LNCaP clone FGC (cell line): ENCODE data around the gene CARS1.

Source experiments
- DNase-seq: peaks from one replicate; pipeline ENCODE4 v3.0.0-alpha.2; 2011; ENCODE audit warnings: low read depth
- H3K4me3 ChIP-seq: 2 replicates; pipeline ENCODE4 v1.5.1; 2011; ENCODE audit warnings: mild to moderate bottlenecking, low read depth, low read length, control low read depth
- TF ChIP-seq, protein P1 (sequence below): IDR thresholded peaks from 2 replicates; pipeline ENCODE4 v1.5.1; 2012; ENCODE audit warnings: mild to moderate bottlenecking; ENCODE audit not compliant: control insufficient read depth, insufficient read depth; ENCODE audit errors: extremely low read depth

Gene CARS1

DNA sequence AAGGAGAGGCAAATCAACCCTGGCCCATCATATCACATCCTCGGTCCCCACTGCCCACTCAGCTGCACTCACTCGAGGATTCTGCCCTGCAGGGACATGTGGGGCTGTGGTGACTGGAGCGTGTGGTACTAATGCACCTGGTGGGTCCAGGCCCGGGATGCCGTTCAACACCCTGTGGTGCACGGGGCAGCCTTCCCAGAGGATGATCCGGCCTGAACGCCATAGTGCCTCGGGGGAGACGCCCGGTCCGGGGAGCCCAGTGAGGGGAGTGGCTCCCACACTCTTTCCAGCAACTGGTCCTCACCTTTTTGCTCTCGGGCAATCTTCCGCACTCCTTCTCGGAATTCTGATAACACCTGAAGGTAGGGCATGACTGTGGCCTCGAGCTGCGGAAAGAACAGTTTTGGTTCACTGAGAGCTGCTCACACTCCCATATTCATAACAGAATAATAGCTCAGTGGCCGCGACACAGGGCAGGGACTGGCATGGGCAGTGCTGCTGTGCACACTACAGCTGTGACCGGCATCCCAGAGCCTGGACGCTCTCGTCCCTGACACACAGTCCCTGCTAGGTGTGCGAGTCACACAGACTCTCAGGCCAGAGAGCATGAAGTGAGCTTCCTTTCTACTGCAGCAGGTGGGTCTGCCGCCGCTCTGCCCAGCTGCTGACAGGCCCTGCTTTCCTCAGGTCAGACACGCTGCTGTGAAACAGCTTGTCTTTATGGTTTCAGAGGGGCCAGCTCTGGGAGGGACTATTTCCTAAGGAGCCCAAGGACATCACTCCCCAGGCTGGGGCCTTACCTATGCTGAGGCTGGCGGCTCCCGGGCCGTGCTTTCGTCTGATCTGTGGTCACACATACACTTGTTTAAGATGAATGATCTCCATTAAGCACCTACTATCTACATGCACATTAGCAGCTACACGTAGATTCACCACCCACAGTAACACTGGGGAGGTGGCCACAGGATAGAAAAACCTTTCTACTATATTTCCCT is 45.0 kb downstream of the CARS1 start:
- no peak overlapping the region for H3K4me3 ChIP-seq
- TF ChIP-seq, protein P1, sequence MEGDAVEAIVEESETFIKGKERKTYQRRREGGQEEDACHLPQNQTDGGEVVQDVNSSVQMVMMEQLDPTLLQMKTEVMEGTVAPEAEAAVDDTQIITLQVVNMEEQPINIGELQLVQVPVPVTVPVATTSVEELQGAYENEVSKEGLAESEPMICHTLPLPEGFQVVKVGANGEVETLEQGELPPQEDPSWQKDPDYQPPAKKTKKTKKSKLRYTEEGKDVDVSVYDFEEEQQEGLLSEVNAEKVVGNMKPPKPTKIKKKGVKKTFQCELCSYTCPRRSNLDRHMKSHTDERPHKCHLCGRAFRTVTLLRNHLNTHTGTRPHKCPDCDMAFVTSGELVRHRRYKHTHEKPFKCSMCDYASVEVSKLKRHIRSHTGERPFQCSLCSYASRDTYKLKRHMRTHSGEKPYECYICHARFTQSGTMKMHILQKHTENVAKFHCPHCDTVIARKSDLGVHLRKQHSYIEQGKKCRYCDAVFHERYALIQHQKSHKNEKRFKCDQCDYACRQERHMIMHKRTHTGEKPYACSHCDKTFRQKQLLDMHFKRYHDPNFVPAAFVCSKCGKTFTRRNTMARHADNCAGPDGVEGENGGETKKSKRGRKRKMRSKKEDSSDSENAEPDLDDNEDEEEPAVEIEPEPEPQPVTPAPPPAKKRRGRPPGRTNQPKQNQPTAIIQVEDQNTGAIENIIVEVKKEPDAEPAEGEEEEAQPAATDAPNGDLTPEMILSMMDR = no peak
- DNase-seq = no peak

DNA sequence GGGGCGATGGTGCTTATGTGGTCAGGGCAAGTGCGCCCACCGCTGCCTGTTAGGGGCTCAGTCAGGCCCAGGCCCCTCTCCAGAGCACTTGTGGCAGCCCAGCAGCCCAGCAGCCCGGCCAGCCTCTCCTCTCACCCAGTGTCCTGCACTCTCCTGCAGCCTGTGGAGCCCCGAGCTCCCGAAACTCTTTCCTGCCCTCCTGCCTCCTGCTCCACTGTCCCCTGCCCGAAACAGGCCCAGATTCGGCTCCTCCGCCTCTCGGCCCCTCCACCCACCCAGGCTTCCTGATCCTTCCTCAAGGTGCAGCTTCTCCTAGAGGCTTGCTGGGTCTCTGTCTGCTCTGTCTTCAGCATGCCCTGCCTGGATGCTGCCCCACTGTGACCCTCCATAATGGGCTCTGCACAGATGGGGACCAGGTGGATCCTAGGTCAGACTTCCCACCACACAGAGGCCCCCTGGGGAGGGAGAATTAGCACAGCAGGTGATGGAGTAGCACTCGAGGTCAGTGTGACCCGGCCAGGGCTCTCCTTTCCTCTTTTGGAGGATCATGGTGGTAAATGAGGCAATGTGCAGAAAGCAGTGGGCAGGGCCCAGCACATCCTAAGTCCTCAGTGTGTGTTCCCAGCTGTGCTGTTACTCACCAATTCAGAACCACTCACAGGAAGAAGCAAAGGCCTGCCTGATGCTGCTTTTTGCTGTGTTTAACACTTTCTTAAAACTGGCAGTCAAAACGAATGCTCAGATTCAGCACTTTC is 46.5 kb downstream of the CARS1 start:
- no peak overlapping the region for H3K4me3 ChIP-seq
- no peak for DNase-seq
- TF ChIP-seq, protein P1 = no peak

DNA sequence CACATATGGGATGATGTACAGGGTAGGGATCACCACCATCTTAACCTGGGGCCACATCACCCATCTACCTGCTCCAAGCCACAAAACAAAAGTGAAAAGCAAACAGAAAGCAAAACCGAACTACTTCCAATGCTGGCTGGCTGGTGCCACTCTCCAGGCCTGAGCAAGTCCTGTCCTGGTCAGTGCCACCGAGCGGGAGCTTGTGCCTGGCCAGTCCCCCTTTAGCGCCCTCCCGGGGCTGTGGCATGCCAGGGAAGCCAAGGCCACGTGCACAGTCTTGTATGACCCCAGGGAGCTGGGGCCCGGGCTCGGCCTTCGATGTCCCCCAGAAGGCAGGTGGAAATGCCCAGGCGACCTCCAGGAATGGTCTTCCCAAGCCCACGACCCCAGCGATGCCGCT is 47.2 kb downstream of the CARS1 start:
- TF ChIP-seq, protein P1 = no peak
- H3K4me3 ChIP-seq = no peak overlapping the region
- DNase-seq = no peak

DNA sequence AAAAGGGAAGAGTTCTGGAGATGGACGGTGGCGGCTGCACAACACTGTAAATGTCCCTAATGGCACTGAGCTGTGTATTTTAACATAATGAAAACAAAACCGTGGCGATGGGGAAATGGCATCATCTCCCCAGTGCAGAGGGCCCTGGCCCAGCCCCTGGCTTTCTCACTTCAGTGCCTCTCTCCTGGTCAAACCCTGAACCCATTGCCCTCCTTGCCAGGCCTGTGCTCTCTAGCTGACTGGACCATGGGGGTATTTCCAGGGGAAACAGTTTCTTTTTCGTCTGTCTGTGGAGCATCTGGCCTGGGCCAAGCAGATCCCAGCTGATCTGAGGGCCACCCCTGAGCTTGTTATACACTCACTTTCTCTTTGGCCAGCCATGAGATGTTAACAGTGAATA is 47.7 kb downstream of the CARS1 start:
- TF ChIP-seq, protein P1 = no peak
- no peak for DNase-seq

DNA sequence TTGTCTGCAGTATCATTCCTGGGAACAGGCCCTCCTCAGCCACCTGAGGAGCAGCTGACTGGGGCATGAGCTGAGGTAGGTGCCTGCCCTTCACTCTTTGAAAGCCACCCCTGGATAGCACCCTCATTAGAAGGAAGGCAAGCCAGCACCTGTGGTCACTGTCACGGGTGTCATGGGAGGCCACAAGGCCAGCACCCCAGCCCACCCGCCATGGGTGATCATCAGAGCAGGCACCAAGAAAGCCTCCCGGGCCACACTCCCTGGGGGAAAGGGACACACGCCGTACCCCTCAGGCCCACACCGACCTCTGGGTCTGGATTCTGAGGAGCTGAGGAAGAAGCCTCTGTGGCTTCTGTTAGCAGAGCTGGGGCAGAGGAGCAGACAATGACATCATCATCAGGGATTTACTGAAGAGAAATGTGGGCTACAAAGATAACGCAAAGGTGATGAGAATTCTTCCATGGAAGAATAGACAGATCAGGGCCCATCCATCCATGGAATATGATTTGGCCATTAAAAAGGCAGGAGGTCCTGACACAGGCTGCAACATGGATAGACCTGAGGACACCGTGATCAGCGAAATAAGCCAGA is 48.4 kb downstream of the CARS1 start:
- TF ChIP-seq, protein P1 = no peak
- DNase-seq = no peak
- H3K4me3 ChIP-seq = no peak overlapping the region

More for the DNA sequence above, 47.7 kb downstream of the CARS1 start:
- no peak overlapping the region for H3K4me3 ChIP-seq

DNA sequence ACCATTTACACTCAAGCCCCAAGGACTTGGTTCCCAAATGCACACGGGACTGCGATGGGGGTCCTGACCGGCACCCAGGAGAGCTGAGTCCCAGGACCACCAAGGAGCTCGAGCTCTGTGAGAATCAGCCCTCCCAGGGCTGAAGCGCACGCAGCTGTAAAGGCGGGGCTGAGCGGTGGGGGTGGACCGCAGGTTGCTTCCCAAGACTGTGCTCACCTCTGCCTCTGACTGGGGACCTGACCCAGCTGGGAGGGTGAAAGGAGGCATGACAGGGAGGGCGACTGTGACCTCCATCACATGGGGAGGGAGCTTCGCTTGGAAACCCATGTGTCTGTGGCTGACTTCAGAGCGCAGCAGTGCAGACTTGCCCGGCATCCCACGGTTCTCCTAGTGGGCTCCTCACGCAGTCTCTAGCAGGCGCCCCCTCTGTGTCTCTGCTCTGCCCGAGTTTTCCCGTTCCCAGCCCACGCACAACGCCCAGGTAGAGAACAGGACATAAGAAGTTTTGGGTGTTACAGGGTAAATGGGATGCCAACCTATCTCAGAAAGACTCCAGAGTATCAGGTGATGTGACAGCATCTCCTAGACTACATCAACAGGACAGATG is 49.7 kb downstream of the CARS1 start:
- DNase-seq = no peak
- TF ChIP-seq, protein P1 = no peak
- H3K4me3 ChIP-seq = no peak overlapping the region
